HAP-1 (cell line): Measurements from ENCODE around the gene TMEM192.
"Not testable (repeated sequence)": the region's sequence is repeated elsewhere in the genome, so short reads cannot be mapped to it uniquely, and the experiment has no call there.

ENCODE experiments used
- DNase-seq, 2 experiments: peaks; one replicate each; pipeline ENCODE4 v3.0.0-alpha.2; 2016 to 2020; ENCODE audit warnings: low spot score in 2 of 2
- H3K27me3 ChIP-seq: fragments of 250-450 bp; sonication (Bioruptor Pico); 2 replicates; pipeline ENCODE4 v1.5.1; 2020; ENCODE audit warnings: low read depth, mild to moderate bottlenecking, moderate library complexity
- H3K36me3 ChIP-seq: fragments of 250-450 bp; sonication (Bioruptor Pico); replicated peaks from 2 replicates; pipeline ENCODE4 v1.5.1; 2020; ENCODE audit warnings: mild to moderate bottlenecking
- H3K4me1 ChIP-seq: fragments of 250-450 bp; sonication (Bioruptor Pico); 2 replicates; pipeline ENCODE4 v1.5.1; 2020; ENCODE audit warnings: mild to moderate bottlenecking
- H3K4me3 ChIP-seq: fragments of 250-450 bp; sonication (Bioruptor Pico); 2 replicates; pipeline ENCODE4 v1.5.1; 2020; ENCODE audit warnings: mild to moderate bottlenecking, moderate library complexity
- H3K9me3 ChIP-seq: fragments of 250-450 bp; sonication (Bioruptor Pico); 2 replicates; pipeline ENCODE4 v1.5.1; 2020; ENCODE audit warnings: mild to moderate bottlenecking, moderate library complexity
- in situ Hi-C: fragments of 300-500 bp; cut with MboI; formaldehyde crosslinking; loops from 3 replicates; pipeline ENCODE4 v1.14.3; 2020; ENCODE audit warnings: low sequenced_read_pairs, inconsistent platforms, mixed read lengths

Gene TMEM192

DNA sequence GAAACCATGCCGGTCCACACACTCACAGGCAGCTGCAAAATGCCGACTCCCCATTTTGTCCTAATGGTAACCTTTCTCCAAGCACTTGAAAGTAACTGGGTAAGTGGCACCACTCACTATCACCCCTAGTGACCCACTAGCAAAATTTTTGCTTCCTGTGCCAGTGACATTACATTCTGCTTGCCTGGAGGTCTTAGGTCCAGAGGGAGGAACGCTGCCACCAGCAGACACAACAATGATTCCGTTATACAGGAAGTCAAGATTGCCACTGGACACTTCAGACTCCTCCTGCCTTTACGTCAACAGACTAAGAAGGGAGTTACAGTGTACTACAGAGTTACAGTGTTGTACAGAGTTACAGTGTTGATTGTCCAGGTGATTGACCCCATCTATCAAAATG lies 11.8 kb upstream of the TMEM192 start:
- H3K9me3 ChIP-seq: no peaks in the 10 kb centered on the region
- no peaks in the 10 kb centered on the region for H3K4me1 ChIP-seq
- no peak overlapping the region for H3K4me3 ChIP-seq
- H3K27me3 ChIP-seq: no peaks in the 10 kb centered on the region; the same call in 1 of the 2 replicates
- H3K36me3 ChIP-seq: no peaks in the 10 kb centered on the region
- DNase-seq: no peak
- in situ Hi-C loops: no loop called here

DNA sequence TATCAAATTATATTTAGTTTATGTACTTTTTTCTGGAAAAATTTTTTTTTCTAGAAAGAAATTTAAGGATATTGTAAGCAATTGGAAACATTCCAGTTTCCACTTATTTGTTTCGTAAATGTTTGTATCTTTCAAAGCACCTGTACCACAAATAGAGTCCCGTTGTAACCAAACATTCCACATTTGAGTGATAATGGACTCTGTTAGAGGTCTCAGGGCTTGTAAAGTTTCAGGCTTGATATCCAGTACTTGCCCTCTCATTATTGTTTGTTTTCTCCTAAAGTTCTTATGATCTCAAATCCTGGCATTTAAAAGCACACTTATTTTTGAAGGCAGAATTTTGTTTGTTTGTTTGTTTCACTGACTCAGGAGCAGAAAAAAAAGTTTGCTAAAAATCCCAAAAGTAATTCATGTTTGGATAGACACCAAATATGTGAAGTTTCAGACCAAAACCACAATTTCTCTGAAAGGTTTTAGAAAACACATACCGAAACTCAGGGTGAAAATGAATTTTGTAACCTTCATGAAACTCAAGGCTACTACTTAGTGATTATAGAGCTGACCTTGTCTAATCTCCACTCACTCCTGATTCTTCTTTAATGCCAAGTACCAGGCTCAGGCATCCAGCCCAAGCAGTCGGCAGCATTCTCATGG lies 5.7 kb upstream of the TMEM192 start:
- Histone ChIP-seq H3K36me3 (no peaks in the 10 kb centered on the region), H3K4me3 (no peak overlapping the region), H3K9me3 (no peaks in the 10 kb centered on the region), H3K27me3 (no peaks in the 10 kb centered on the region), H3K4me1 (peaks cover 10% of the 10 kb centered on the region)
- no peak for DNase-seq
- in situ Hi-C loops: no loop called here

DNA sequence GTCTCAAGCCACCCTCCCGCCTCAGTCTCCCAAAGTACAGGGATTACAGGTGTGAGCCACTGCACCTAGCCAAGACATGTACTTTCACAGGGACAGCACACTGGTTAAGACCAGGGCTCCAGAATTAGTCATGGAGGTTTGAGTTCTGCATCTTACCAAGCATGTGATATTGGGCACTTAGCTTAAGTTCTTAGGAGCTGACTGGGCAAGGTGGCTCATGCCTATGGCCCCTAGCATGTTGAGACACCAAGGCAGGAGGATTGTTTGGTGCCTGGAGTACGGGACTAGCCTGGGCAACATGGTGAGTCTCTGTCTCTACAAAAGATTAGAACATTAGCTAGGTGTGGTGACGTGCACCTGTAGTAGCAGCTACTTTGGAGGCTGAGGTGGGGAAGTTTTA lies 2.6 kb upstream of the TMEM192 start:
- Histone ChIP-seq H3K9me3 (no peaks in the 10 kb centered on the region), H3K36me3 (0 out of 2 replicates have a peak, but pooled peaks cover 3% of the 10 kb centered on the region), H3K27me3 (no peaks in the 10 kb centered on the region), H3K4me1 (peaks cover 19% of the 10 kb centered on the region), H3K4me3 (no peak overlapping the region)
- in situ Hi-C loops: no loop called here
- no peak for DNase-seq

DNA sequence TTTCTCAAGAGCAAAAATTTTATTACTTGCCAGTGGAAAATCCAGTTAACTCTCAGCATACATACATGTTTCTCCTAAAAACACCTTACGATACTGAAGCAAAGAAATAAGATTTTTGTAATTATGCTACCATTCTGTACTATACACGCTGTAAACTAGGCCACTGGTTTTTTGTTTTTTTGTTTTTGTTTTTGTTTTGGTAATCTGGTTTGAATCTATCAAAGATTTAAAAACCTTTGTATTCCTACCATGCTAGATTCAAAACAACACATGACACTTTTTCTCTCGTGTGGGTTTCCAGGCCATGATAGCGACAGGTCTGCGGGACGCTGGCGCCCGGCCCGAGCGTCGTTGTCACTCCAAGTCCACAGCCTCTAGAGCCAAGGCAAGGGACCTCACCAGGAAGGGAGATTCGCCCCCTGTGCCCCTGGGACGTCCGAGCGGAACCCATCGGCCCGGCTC lies 723 bp downstream of the TMEM192 start:
- in situ Hi-C loops: no loop called here

DNA sequence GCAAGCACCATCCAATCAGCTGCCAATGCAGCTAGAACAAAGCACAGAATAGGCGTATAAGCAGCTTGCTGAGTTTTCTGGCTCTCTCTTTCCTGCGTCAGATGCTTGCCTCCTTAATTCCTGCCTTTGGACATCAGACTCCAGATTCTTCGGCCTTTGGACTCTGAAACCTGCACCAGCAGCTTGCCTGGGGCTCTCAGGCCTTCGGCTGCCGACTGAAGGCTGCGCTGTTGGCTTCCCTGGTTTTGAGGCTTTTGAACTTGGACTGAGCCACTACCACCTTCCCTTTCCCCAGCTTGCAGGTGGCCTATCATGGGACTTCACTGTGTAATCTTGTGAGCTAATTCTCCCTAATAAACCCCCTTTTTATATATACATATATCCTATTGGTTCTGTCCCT lies 6.1 kb downstream of the TMEM192 start:
- no peak overlapping the region for H3K4me3 ChIP-seq
- DNase-seq: no peak
- peaks cover 16% of the 10 kb centered on the region for H3K36me3 ChIP-seq
- no peaks in the 10 kb centered on the region for H3K27me3 ChIP-seq
- H3K4me1 ChIP-seq: peaks cover 6% of the 10 kb centered on the region
- in situ Hi-C loops: no loop called here
- H3K9me3 ChIP-seq: no peaks in the 10 kb centered on the region

More for the DNA sequence above, 723 bp downstream of the TMEM192 start:
- peaks cover 13% of the 10 kb centered on the region for H3K4me1 ChIP-seq
- peaks cover 8% of the 10 kb centered on the region; the same call in 1 of the 2 replicates for H3K36me3 ChIP-seq
- no peaks in the 10 kb centered on the region for H3K27me3 ChIP-seq
- no peaks in the 10 kb centered on the region for H3K9me3 ChIP-seq
- peak overlapping the region; percentile 98 for H3K4me3 ChIP-seq
- no peak for DNase-seq

DNA sequence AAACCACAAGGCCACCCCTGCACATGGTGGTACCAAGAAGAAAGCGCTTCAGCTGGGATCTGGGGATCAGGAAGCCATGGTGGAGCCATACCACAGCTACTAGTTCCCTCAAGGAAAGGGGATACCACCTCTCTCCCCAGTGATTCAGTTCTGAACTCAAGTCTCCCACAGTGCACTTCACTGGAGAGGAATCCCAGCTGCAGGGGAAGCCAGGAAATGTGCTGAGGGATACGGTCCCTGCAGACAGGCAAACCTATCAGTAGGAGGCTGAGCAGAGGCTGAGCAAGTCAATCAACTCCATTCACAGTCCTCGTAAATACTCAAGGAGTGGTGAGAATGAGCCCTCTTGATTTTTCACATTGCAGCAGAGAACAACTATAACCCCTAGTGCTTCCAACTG lies 11.0 kb downstream of the TMEM192 start:
- Histone ChIP-seq H3K4me3 (no peak overlapping the region), H3K4me1 (peaks cover 3% of the 10 kb centered on the region; the same call in 1 of the 2 replicates), H3K36me3 (peaks cover 32% of the 10 kb centered on the region), H3K27me3 (no peaks in the 10 kb centered on the region), H3K9me3 (no peaks in the 10 kb centered on the region)
- no peak for DNase-seq
- in situ Hi-C loops: no loop called here

DNA sequence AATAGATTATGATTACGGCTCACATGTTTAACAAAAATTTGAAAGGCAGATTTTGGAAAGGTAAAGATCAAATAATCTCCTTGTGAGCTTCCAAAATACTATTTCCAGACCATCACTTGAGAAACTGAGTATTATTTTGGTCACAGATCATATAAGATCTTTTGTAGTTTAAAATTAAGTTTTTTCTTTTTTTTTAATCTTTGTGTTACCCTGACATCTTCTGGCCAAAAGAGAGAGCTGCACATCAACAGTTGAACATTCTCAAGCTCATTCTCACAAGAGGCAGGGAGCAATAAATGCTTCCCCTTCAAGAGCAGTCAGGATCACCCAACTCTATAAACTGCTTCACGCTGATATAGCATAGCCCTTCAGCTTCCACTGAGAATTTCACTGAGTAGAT lies 15.9 kb downstream of the TMEM192 start:
- peak in 1 of 2 experiments; percentile 42 for DNase-seq
- peaks cover 45% of the 10 kb centered on the region for H3K36me3 ChIP-seq
- no peaks in the 10 kb centered on the region for H3K4me1 ChIP-seq
- no peak overlapping the region for H3K4me3 ChIP-seq
- in situ Hi-C loops: loop anchor here (10.0 kb wide), 1 partner anchor 322 kb away; no protein-coding TSS in a partner anchor
- H3K27me3 ChIP-seq: no peaks in the 10 kb centered on the region
- no peaks in the 10 kb centered on the region for H3K9me3 ChIP-seq

DNA sequence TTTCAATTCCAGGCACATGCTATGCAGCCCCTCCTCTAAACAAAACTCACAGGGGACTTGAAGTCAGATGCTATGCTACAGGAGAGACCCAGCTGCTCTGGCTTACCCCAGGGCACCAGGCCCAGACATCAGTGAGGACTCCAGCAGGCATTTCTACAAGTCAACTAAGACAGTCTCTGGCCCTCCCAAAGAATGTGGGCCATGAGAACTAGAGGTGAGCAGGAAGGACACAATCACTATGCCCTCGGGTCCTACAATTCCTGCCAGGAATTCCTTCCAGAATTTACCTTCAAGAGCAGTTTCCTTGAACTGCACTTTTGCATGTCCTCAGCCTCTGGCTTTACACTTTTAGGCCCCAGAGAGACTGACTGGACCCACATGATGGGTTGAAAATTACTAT lies 17.4 kb downstream of the TMEM192 start:
- Histone ChIP-seq H3K36me3 (peaks cover 34% of the 10 kb centered on the region), H3K9me3 (no peaks in the 10 kb centered on the region), H3K4me1 (no peaks in the 10 kb centered on the region), H3K4me3 (no peak overlapping the region), H3K27me3 (no peaks in the 10 kb centered on the region)
- in situ Hi-C loops: loop anchor here (10.0 kb wide), 1 partner anchor 320 kb away; no protein-coding TSS in a partner anchor
- no peak for DNase-seq

DNA sequence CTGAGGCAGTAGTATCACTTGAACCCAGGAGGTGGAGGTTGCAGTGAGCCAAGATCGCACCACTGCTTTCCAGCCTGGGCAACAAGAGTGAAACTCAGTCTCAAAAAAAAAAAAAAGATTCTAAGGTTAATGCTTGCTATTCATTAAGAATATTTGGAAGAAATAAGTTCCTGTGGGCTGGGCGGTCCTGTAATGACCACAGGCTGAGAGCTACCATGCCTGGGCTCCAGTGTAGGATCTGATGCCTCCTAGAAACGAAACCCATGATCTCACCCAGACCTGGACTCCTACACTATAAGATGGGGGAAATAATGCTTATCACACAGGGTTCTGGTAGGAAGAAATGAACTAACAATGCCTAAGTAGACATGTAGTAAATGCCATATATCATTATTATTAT lies 17.8 kb downstream of the TMEM192 start:
- H3K4me3 ChIP-seq: no peak overlapping the region
- H3K4me1 ChIP-seq: no peaks in the 10 kb centered on the region
- no peaks in the 10 kb centered on the region for H3K9me3 ChIP-seq
- H3K27me3 ChIP-seq: no peaks in the 10 kb centered on the region
- no peak for DNase-seq
- peaks cover 33% of the 10 kb centered on the region for H3K36me3 ChIP-seq
- in situ Hi-C loops: loop anchor here (10.0 kb wide), 1 partner anchor 320 kb away; no protein-coding TSS in a partner anchor

DNA sequence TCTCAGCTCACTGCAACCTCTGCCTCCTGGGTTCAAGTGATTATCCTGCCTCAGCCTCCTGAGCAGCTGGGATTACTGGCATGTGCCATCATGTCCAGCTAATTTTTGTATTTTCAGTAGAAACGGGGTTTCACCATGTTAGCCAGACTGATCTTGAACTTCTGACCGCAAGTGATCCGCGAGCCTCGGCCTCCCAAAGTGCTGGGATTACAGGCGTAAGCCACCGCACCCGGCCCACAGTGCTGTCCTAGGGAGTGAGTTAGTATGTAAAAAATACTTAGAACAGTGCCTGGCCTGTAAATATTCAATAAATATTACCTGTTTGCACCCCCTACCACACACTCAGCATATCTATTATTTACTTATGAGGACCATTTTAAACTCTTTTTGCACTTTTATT lies 20.5 kb downstream of the TMEM192 start:
- not testable (repeated sequence) for H3K4me3 ChIP-seq, H3K4me1 ChIP-seq, H3K9me3 ChIP-seq, DNase-seq, H3K27me3 ChIP-seq
- H3K36me3 ChIP-seq: peaks cover 35% of the 10 kb centered on the region
- in situ Hi-C loops: loop anchor here (10.0 kb wide), 1 partner anchor 317 kb away; no protein-coding TSS in a partner anchor

DNA sequence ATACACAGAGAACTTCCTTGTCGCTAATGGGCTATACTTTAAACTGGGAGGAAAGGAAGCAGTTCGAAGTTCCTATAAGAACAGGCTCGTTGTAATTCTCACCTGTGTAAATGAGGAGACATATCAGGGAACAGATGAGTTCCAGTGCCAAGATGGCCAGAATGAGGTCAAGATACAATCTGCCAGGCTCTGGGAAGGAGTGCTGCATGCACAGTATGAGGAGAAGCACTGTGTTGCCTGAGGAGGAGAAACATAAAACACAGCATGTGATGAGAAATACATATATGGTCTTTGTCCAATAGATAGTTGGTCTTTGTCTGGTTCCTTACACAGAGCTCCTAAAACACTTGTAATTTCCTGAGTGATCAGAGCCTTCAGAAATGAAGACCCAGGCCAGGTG lies 24.3 kb downstream of the TMEM192 start:
- DNase-seq: no peak
- in situ Hi-C loops: no loop called here
- Histone ChIP-seq H3K4me3 (no peak overlapping the region), H3K36me3 (peaks cover 32% of the 10 kb centered on the region), H3K27me3 (no peaks in the 10 kb centered on the region), H3K4me1 (no peaks in the 10 kb centered on the region), H3K9me3 (no peaks in the 10 kb centered on the region)

DNA sequence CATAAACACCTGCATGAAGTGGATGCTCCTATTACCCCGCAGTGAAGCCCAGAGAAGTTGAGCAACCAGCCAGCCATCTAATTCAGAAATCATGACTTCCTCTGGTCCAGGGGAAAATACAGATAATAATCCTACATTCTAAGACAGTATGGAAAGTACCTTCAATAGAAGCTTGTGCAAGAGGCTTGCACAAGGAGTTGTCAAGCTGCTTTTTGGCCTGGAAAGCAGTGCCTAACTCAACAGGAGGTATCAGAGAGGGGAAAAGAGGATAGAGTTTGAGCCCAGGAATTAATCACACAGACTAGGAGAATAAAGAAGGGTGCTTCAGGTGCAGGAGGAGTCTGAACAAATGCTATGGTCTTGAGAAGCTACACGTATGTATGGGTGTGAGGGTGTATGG lies 26.7 kb downstream of the TMEM192 start:
- Histone ChIP-seq H3K4me3 (no peak overlapping the region), H3K36me3 (peaks cover 34% of the 10 kb centered on the region), H3K27me3 (no peaks in the 10 kb centered on the region), H3K9me3 (no peaks in the 10 kb centered on the region), H3K4me1 (no peaks in the 10 kb centered on the region)
- DNase-seq: no peak
- in situ Hi-C loops: no loop called here

DNA sequence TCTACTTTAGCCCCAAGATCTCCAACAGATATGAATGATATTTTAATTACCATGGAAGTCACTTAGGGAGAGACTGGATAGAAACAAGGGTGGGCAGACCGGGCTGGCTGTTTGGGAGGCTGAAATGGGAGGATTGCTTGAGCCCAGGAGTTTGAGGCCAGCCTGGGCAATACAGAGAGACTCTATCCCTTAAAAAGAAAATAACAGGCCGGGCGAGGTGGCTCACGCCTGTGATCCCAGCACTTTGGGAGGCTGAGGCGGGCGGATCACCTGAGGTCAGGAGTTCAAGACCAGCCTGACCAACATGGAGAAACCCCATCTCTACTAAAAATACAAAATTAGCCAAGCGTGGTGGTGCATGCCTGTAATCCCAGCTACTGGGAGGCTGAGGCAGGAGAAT lies 27.9 kb downstream of the TMEM192 start:
- H3K4me3 ChIP-seq, DNase-seq, H3K4me1 ChIP-seq, H3K9me3 ChIP-seq, in situ Hi-C loops, H3K27me3 ChIP-seq: not testable (repeated sequence)
- H3K36me3 ChIP-seq: peaks cover 38% of the 10 kb centered on the region

DNA sequence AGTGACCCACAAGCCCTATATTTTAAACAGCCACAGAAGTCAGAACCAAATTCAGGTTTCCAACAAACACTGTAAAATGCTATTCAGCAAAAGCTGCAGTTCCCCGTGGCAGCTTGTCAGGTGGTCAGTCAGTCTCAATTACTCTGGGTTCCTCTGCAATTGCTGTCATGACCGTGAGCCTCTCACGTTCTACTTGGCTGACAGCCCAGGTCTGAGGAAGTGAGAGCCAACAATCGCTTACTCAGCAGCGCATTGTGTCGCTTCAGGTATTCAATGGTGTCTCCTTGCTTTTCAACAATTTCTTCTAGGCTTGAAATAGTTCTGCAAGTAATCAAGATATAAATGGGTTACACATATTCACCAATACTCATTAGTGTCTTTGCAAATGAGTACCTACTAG lies 33.2 kb downstream of the TMEM192 start:
- Histone ChIP-seq H3K27me3 (no peaks in the 10 kb centered on the region), H3K36me3 (peaks cover 31% of the 10 kb centered on the region), H3K4me3 (no peak overlapping the region), H3K4me1 (no peaks in the 10 kb centered on the region), H3K9me3 (no peaks in the 10 kb centered on the region)
- in situ Hi-C loops: no loop called here
- no peak for DNase-seq
